Measurements from ENCODE around the gene RCCD1.

The RCCD1 gene

GRCh38 chr15:90968434-90968833 is 13.8 kb downstream of the RCCD1 start:
- no peak for DNase-seq

GRCh38 chr15:90970274-90970673 is 15.6 kb downstream of the RCCD1 start:
- no peak for DNase-seq

- DNase-seq: no peak
These were observed 17.4 kb downstream of the RCCD1 start for GRCh38 chr15:90972133-90972532.

- no peak for DNase-seq
These were observed 19.5 kb downstream of the RCCD1 start for GRCh38 chr15:90974216-90974615.

GRCh38 chr15:90979582-90979981 is 24.9 kb downstream of the RCCD1 start:
- no peak for DNase-seq

- DNase-seq: no peak
These were observed 27.0 kb downstream of the RCCD1 start for GRCh38 chr15:90981681-90982080.

- DNase-seq: no peak
These were observed 27.5 kb downstream of the RCCD1 start for GRCh38 chr15:90982135-90982534.

- DNase-seq: no peak
These were observed 32.3 kb downstream of the RCCD1 start for GRCh38 chr15:90986790-90987507.

- no peak for DNase-seq
These were observed 33.0 kb downstream of the RCCD1 start for GRCh38 chr15:90987561-90988141.

GRCh38 chr15:90988296-90988695 is 33.6 kb downstream of the RCCD1 start:
- DNase-seq: no peak

GRCh38 chr15:90989040-90989768 is 34.5 kb downstream of the RCCD1 start:
- no peak for DNase-seq

GRCh38 chr15:90990446-90990845 is 35.8 kb downstream of the RCCD1 start:
- DNase-seq: no peak

- DNase-seq: no peak
These were observed 37.1 kb downstream of the RCCD1 start for GRCh38 chr15:90991587-90992285.

- DNase-seq: peak in 1 of 2 donors; percentile 3
These were observed 39.4 kb downstream of the RCCD1 start for GRCh38 chr15:90994059-90994416.

GRCh38 chr15:90994417-90995311 is 40.0 kb downstream of the RCCD1 start, which contains the start of gene PRC1:
Gene PRC1, minus strand, starts transcription at chr15:90994535. Its CDS starts 118 bp downstream, at chr15:90994417.
- peak; percentile 98 for DNase-seq

GRCh38 chr15:90998737-90999136 is 44.1 kb downstream of the RCCD1 start:
- DNase-seq: no peak

GRCh38 chr15:91001209-91001608 is 46.5 kb downstream of the RCCD1 start:
- DNase-seq: no peak

- DNase-seq: no peak
These were observed 52.6 kb downstream of the RCCD1 start for GRCh38 chr15:91007266-91007665.

Measured in stimulated activated CD4-positive, alpha-beta T cell treated with anti-CD3 and anti-CD28 coated beads, Interleukin-2, amount 100 ng/mL, for 48 hours (primary cell).